ENCODE data around the gene IGSF23.

- TF ChIP-seq SPI1 (IDR thresholded peaks at IDR 0.05; ENCODE audit: low read depth, low read length) = no peak
- TF ChIP-seq POLR2A (IDR thresholded peaks at IDR 0.05; ENCODE audit: low read depth, low read length) = no peak
- no peak for TF ChIP-seq POLR2AphosphoS5 (IDR thresholded peaks at IDR 0.05; ENCODE audit: low read depth, low read length)
These were observed 27.2 kb downstream of the IGSF23 start for GRCh38 chr19:44640518-44640917.

Measured in GM12891 (cell line).